Activated T-cell treated with anti-CD3 and anti-CD28 coated beads, Interleukin-2, amount 50 U/mL, for 1 hour (primary cell): ENCODE data around the gene CYP4F12.
"Not testable (repeated sequence)": the region's sequence is repeated elsewhere in the genome, so short reads cannot be mapped to it uniquely, and the experiment has no call there.

Source experiments
- DNase-seq: peaks from one replicate; pipeline ENCODE4 v3.0.0-alpha.2; 2020

CYP4F12 gene

DNA sequence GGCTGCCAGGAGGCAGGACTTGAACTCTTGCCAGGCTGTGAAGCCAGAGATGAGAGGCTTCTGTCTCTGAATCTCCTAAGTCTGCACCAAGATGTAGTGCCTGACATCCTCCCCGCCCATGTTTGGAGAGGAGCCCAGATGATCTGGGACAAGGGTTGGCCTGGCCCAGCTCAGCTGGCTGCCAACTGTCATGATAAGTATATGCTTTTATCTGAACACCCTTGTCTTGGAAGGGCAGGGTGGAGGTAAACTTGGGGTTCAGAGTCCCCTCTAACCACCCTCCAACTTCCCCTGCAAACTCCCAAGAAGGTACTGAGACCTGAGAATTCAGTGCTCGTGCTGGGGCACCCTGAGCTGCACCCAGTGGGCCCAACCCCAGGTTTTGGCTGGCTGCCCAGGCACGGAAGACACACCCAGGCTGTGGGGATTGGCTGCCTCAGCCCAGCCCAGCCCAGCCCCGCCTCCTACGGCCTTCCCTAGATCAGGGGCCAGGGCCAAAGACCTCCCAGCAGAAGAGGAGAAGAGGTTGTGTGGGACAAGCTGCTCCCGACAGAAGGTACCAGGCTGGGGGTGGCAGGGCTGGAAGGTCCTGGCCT lies at the start of gene CYP4F12:
Gene CYP4F12, plus strand, starts transcription at position 508 of the 596 bp plus-strand sequence. CDS start 443 bp downstream, outside the sequence.
- DNase-seq = no peak

GRCh38 chr19:15623711-15624318 lies 49.1 kb upstream of the CYP4F12 start:
- DNase-seq = no peak

- no peak for DNase-seq
Observed at GRCh38 chr19:15628236-15629002, 44.5 kb upstream of the CYP4F12 start.

- DNase-seq = peak; percentile 95
Observed at GRCh38 chr19:15629003-15629880, 43.6 kb upstream of the CYP4F12 start.

DNA sequence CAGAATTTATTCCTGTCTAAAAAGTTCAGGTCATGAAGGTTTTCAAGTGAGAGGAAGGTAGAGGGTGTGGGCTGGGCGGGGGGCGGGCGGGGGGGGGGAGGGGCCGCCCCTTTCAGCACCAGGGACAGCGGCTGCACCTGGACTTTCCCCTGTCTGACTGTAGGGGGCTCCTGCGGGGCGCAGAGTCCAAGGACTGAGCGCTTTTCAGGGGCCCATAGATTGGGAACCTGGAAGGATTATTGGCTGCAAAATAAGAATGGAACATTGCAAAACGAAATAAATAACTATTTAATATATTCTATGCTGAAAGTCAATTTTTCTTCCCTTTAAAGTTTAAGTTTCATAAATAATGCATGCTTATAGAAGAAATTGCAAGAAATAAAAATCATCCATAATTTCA lies 41.1 kb upstream of the CYP4F12 start:
- DNase-seq = peak; percentile 59

DNA sequence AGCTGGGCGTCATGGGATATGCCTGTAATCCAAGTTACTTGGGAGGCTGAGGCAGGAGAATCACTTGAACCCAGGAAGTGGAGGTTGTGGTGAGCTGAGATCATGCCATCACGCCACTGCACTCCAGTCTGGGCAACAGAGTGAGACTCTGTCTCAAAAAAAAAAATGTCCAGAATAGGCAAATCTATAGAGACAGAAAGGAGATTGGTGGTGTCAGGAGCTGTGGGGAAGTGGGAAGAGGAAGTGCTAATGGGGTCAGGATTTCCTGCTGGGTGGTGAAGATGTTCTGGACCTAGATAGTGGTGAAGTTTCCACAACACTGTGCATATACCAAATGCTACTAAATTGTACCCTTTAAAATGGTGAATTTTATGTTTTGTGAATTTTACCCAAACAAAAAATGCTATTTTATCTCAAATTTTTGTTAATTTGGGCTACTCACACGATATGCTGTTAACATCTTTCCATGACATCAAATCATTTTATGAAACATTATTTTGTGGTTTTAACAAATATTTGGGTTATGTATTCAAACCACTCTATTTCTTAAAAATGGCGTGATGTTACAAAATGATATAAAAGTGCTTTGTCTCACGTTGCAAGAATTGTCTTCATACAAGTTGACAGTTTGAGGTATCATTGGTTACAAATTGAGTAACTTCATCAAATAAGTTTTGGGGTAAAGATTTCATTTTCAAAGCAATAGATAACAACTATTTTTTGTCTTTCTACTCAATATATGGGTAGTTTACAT lies 39.6 kb upstream of the CYP4F12 start:
- no peak for DNase-seq

DNA sequence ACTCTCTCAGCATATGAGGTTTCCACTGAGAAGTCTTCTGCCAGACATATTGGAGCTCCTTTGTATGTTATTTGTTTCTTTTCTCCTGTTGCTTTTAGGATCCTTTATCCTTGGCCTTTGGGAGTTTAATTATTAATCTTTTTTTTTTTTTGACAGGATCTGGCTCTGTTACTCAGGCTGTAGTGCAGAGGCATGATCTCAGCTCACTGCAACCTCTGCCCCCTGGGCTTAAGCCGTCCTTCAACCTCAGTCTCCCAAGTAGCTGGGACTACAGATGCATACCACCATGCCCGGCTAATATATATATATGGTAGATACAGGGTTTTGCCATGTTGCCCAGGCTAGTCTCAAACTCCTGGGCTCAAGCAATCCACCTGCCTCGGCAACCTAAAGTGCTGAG lies 38.8 kb upstream of the CYP4F12 start:
- DNase-seq = no peak

- DNase-seq = no peak
Observed at GRCh38 chr19:15635016-15635805, 37.7 kb upstream of the CYP4F12 start.

GRCh38 chr19:15636026-15636425 lies 36.9 kb upstream of the CYP4F12 start:
- no peak for DNase-seq

- DNase-seq = no peak
Observed at GRCh38 chr19:15639596-15639995, 33.3 kb upstream of the CYP4F12 start.

DNA sequence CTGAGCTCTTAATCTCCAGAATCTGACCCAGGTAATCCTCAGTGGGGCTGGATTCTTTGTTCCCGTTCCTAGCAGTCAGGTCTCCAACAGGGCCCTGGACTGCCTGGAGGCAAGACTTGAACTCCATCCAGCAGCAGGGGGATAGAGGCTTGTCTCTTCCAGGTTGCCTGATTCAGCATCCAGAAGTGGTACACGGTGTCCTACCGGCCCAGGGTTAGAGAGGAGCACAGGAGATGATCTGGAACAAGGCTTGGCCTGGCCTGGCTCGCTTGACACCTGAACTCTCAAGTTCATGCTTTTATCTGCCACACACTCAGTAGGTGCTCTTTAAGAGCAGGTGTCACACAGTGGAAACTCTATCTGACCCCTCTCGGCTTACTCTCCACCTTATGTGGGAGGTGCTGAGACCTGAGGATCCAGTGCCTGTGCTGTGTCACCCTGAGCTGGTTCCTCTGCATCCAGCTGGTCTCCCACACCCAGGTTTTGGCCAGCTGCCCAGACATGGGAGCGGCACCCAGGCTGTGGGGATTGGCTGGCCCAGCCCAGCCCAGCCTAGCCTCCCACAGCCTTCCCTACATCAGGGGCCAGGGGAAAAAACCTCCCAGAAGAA lies 32.5 kb upstream of the CYP4F12 start, which contains the start of gene CYP4F3:
Gene CYP4F3, plus strand, starts transcription at position 604 of the 610 bp plus-strand sequence. CDS start 519 bp downstream, outside the sequence.
- no peak for DNase-seq

- DNase-seq = no peak
Observed at GRCh38 chr19:15640904-15641597, 31.8 kb upstream of the CYP4F12 start.

- no peak for DNase-seq
Observed at GRCh38 chr19:15641901-15642491, 30.9 kb upstream of the CYP4F12 start.

DNA sequence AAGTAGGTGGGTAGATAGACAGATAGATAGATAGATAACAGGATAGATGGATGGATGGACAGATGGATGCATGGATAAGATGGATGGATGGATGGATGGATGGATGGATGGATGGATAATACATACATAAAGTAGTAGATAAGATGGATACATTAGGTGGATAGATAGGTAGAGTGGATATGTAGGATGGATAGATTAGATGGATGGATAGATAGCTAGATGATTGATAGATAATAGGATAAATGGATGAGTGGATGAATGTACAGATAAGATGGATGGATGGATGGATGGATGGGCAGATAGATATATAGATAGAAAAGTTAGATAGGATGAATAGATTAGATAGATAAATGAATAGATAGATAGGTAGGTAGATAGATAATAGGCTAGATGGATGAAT lies 30.1 kb upstream of the CYP4F12 start:
- DNase-seq = no peak

DNA sequence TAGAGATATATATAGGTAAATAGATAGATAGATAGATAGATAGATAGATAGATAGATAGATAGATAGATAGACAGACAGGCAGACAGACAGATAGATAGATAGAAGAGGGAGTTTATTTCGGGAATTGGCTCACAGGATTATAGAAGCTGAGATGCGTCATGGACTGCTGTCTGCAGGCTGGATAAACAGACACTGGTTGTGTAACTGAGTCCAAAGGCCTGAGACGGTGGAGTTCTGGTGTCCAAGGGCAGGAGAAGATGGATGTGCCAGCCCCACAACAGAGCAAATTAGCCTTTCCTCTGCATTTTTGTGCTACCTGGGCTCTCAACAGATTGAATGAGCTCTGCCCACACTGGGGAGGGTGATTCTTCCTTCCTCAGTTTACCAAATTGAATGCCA lies 29.5 kb upstream of the CYP4F12 start:
- DNase-seq = no peak

DNA sequence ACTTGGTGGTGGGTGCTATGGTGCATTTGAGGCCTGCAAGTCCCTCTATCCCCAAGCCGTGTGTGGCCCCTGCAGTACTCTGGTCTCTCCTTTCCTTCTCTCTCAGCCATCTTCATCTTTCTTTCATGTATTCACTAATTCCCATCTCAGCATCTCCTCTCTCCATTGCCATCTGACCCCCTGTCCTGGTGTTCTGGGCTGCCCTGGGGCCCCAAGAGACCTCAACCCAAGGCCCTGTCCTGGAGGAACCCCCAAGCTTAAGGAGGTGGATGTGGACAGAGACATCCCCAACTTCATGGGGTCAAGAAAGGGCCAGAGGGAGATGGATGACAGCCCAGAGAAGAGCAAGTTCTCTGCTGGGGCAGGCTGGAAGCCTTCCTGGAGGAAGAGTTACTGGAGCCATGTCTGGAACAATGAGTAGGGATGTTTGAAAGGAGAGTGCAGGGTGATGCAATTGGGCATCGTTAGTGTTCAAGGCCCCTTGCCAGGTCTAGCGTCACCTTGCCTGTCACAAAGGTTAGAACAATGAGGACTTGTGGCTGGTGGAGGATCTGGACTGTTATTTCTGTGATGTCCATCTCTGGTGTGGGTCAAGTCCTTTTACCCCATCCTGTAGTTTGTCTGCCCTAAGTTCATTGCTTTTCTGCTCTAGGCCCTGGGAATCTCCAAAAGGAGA lies 28.7 kb upstream of the CYP4F12 start:
- DNase-seq = no peak

- no peak for DNase-seq
Observed at GRCh38 chr19:15644816-15645215, 28.1 kb upstream of the CYP4F12 start.

DNA sequence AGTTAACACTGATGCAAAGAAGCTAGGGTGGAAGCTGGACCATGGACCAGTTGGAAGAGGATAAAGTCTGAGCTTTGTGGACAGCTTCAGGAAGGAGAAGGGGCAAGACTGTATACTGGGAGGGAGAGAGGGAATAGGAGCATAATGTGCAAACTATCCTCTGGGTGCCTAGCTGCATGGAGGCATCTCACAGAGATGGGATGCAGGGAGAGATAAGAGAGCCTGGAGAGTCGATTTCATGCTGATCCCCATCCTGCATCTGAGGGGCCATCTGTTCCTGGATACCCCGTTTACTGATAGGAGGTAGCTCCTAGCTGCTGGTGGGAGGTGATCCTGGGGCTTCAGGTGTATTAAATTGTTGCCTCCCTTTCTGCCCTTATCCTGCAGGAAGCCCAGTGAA lies 23.4 kb upstream of the CYP4F12 start:
- DNase-seq = no peak

GRCh38 chr19:15650123-15650522 lies 22.8 kb upstream of the CYP4F12 start:
- not testable (repeated sequence) for DNase-seq
